ENCODE data around the gene BCAS3.
A peak's percentile ranks its signal among the peaks of the same experiment; 100 is the strongest.
"Not testable (repeated sequence)": the region's sequence is repeated elsewhere in the genome, so short reads cannot be mapped to it uniquely, and the experiment has no call there.

BCAS3 gene

DNA sequence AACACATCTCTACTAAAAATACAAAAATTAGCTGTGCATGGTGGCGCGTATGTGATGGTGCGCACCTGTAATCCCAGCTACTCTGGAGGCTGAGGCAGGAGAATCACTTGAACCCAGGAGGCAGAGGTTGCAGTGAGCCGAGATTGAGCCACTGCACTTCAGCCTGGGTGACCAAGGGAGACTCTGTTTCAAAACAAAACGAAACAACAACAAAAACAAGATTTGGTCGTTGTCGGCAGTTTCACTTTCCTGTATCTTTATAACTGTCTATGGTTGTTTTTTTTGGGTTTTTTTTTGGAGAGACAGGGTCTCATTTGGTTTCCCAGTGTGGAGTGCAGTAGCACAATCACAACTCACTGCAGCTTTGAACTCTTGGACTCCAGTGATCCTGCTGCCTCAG lies 8.9 kb upstream of the BCAS3 start:
- not testable (repeated sequence) for H2BK120ac ChIP-seq (ENCODE audit: insufficient read depth, low read length, poor library complexity); H3K4me3 ChIP-seq (ENCODE audit: low read depth, low read length); H3K36me3 ChIP-seq (ENCODE audit: control insufficient read depth in 1 of 2, insufficient read depth in 2 of 2, low read length in 2 of 2); H2BK12ac ChIP-seq (ENCODE audit: low read length); H3K4me2 ChIP-seq (ENCODE audit: low read length); H4K8ac ChIP-seq (ENCODE audit: low read depth, low read length); H2AK5ac ChIP-seq (ENCODE audit: low read length); H3K18ac ChIP-seq (ENCODE audit: low read length); H3K14ac ChIP-seq (ENCODE audit: low read length); H2AFZ ChIP-seq (ENCODE audit: insufficient read depth, low read length, poor library complexity); H3K79me1 ChIP-seq (ENCODE audit: low read length); H3K79me2 ChIP-seq (ENCODE audit: control insufficient read depth, insufficient read depth, low read length, poor library complexity); H3K9ac ChIP-seq (ENCODE audit: low read length); H3K27ac ChIP-seq (ENCODE audit: low read depth, low read length); H2BK5ac ChIP-seq (ENCODE audit: low read depth, low read length, poor library complexity); H4K91ac ChIP-seq (ENCODE audit: low read depth, low read length); H3K23ac ChIP-seq (ENCODE audit: low read length); H3K9me3 ChIP-seq (ENCODE audit: insufficient read depth, low read depth, low read length); H3K27me3 ChIP-seq (ENCODE audit: insufficient read depth, low read length); H3K4ac ChIP-seq (ENCODE audit: low read depth, low read length); H3K4me1 ChIP-seq (ENCODE audit: control insufficient read depth in 1 of 2, insufficient read depth in 2 of 2, low read length in 2 of 2); DNase-seq; H4K12ac ChIP-seq (ENCODE audit: low read depth, low read length)
- WGBS (ENCODE audit: extremely low coverage, insufficient coverage, insufficient read length), result no CpG with 5 or more reads among the region's 7 CpGs

DNA sequence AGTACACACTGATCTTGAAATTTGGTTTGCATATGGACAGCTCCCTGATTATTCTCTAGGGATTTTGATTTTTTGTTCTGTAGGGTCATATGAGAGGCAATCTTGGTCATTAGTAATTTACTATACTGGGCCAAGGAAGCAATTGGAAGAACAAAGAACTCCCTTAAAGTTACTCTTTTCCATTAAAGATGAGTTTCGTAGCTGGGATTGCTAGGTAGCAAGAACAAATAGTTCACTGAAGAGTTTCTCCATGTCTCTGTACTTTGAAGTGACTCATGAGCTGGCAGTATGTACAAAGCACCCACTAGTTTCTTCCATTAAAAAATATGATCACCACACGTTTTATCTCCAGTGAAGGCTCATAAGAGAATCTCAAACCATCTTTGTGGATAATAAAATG lies 6.2 kb upstream of the BCAS3 start:
- Histone ChIP-seq H3K18ac (ENCODE audit: low read length) (no peak overlapping the region), H3K27ac (ENCODE audit: low read depth, low read length) (no peak overlapping the region), H4K12ac (ENCODE audit: low read depth, low read length) (no peak overlapping the region), H3K9ac (ENCODE audit: low read length) (no peak overlapping the region), H3K4ac (ENCODE audit: low read depth, low read length) (no peak overlapping the region), H4K8ac (ENCODE audit: low read depth, low read length) (no peak overlapping the region), H2BK5ac (ENCODE audit: low read depth, low read length, poor library complexity) (no peak overlapping the region), H3K4me3 (ENCODE audit: low read depth, low read length) (no peak overlapping the region), H3K79me1 (ENCODE audit: low read length) (no peaks in the 10 kb centered on the region), H3K14ac (ENCODE audit: low read length) (no peak overlapping the region), H3K9me3 (ENCODE audit: insufficient read depth, low read depth, low read length) (no peaks in the 10 kb centered on the region), H2AK5ac (ENCODE audit: low read length) (no peak overlapping the region), H2BK120ac (ENCODE audit: insufficient read depth, low read length, poor library complexity) (no peak overlapping the region), H2AFZ (ENCODE audit: insufficient read depth, low read length, poor library complexity) (no peak overlapping the region), H3K36me3 (ENCODE audit: control insufficient read depth in 1 of 2, insufficient read depth in 2 of 2, low read length in 2 of 2) (peaks cover 0 to 2% of the 10 kb centered on the region in 2 experiments), H3K79me2 (ENCODE audit: control insufficient read depth, insufficient read depth, low read length, poor library complexity) (no peaks in the 10 kb centered on the region), H4K91ac (ENCODE audit: low read depth, low read length) (no peak overlapping the region), H3K23ac (ENCODE audit: low read length) (no peak overlapping the region), H3K4me1 (ENCODE audit: control insufficient read depth in 1 of 2, insufficient read depth in 2 of 2, low read length in 2 of 2) (peaks cover 0 to 2% of the 10 kb centered on the region in 2 experiments), H2BK12ac (ENCODE audit: low read length) (no peak overlapping the region), H3K27me3 (ENCODE audit: insufficient read depth, low read length) (no peaks in the 10 kb centered on the region), H3K4me2 (ENCODE audit: low read length) (no peak overlapping the region)
- DNase-seq, result peak in 1 of 2 donors; percentile 5
- WGBS (ENCODE audit: extremely low coverage, insufficient coverage, insufficient read length), result no CpG with 5 or more reads among the region's 2 CpGs

DNA sequence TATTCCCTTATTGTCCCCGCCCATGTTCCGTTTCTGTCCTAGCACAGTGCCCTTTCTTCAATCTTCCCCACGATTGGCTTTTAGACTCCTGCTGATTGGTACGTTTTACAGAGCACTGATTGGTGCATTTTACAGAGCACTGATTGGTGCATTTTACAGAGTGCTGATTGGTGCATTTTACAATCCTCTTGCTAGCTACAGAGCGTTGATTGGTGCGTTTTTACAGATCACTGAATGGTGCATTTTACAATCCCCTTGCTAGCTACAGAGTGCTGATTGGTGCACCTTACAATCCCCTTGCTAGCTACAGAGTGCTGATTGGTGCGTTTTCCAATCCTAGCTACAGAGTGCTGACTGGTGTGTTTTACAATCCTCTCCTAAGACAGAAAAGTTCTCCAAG lies 3.0 kb upstream of the BCAS3 start:
- not testable (repeated sequence) for H3K4me2 ChIP-seq (ENCODE audit: low read length); H3K9ac ChIP-seq (ENCODE audit: low read length); H3K14ac ChIP-seq (ENCODE audit: low read length); H4K12ac ChIP-seq (ENCODE audit: low read depth, low read length); H3K4me1 ChIP-seq (ENCODE audit: control insufficient read depth in 1 of 2, insufficient read depth in 2 of 2, low read length in 2 of 2); DNase-seq; H4K91ac ChIP-seq (ENCODE audit: low read depth, low read length); H3K4me3 ChIP-seq (ENCODE audit: low read depth, low read length); H4K8ac ChIP-seq (ENCODE audit: low read depth, low read length); H2AK5ac ChIP-seq (ENCODE audit: low read length); H3K23ac ChIP-seq (ENCODE audit: low read length); H3K79me1 ChIP-seq (ENCODE audit: low read length); H2BK12ac ChIP-seq (ENCODE audit: low read length); H3K27ac ChIP-seq (ENCODE audit: low read depth, low read length); H3K27me3 ChIP-seq (ENCODE audit: insufficient read depth, low read length); H2BK5ac ChIP-seq (ENCODE audit: low read depth, low read length, poor library complexity); H3K79me2 ChIP-seq (ENCODE audit: control insufficient read depth, insufficient read depth, low read length, poor library complexity); H2AFZ ChIP-seq (ENCODE audit: insufficient read depth, low read length, poor library complexity); H3K9me3 ChIP-seq (ENCODE audit: insufficient read depth, low read depth, low read length); H3K4ac ChIP-seq (ENCODE audit: low read depth, low read length); H2BK120ac ChIP-seq (ENCODE audit: insufficient read depth, low read length, poor library complexity); H3K18ac ChIP-seq (ENCODE audit: low read length); H3K36me3 ChIP-seq (ENCODE audit: control insufficient read depth in 1 of 2, insufficient read depth in 2 of 2, low read length in 2 of 2)
- no CpG with 5 or more reads among the region's 7 CpGs for WGBS (ENCODE audit: extremely low coverage, insufficient coverage, insufficient read length)

DNA sequence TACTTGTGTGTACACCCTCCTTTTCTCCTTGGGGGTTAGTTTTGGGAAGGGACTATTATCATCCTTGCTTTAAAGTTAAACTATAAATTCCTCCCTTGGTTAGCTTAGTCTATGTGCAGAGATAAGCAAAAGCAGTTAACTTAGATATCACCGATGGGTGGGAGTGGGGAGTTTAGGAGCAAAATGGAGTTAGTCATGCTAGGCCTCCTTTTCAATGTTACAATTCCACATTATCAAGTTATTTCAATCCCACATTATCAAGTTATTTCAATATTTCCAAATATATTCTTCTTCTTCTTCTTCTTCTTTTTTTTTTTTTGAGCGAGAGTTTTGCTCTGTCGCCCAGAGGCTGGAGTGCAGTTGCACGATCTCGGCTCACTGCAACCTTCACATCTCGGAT lies 1.7 kb upstream of the BCAS3 start:
- Histone ChIP-seq H3K79me2 (ENCODE audit: control insufficient read depth, insufficient read depth, low read length, poor library complexity) (peaks cover 3% of the 10 kb centered on the region), H3K27ac (ENCODE audit: low read depth, low read length) (no peak overlapping the region), H4K12ac (ENCODE audit: low read depth, low read length) (no peak overlapping the region), H3K4ac (ENCODE audit: low read depth, low read length) (no peak overlapping the region), H3K18ac (ENCODE audit: low read length) (no peak overlapping the region), H3K9me3 (ENCODE audit: insufficient read depth, low read depth, low read length) (peaks cover 1% of the 10 kb centered on the region), H3K4me2 (ENCODE audit: low read length) (no peak overlapping the region), H2AK5ac (ENCODE audit: low read length) (no peak overlapping the region), H4K8ac (ENCODE audit: low read depth, low read length) (no peak overlapping the region), H3K79me1 (ENCODE audit: low read length) (peaks cover 4% of the 10 kb centered on the region), H2BK120ac (ENCODE audit: insufficient read depth, low read length, poor library complexity) (no peak overlapping the region), H3K4me3 (ENCODE audit: low read depth, low read length) (no peak overlapping the region), H3K14ac (ENCODE audit: low read length) (no peak overlapping the region), H4K91ac (ENCODE audit: low read depth, low read length) (no peak overlapping the region), H2AFZ (ENCODE audit: insufficient read depth, low read length, poor library complexity) (no peak overlapping the region), H2BK5ac (ENCODE audit: low read depth, low read length, poor library complexity) (no peak overlapping the region), H3K4me1 (ENCODE audit: control insufficient read depth in 1 of 2, insufficient read depth in 2 of 2, low read length in 2 of 2) (peaks cover 3% of the 10 kb centered on the region in 2 experiments), H3K9ac (ENCODE audit: low read length) (no peak overlapping the region), H3K36me3 (ENCODE audit: control insufficient read depth in 1 of 2, insufficient read depth in 2 of 2, low read length in 2 of 2) (peaks cover 0 to 3% of the 10 kb centered on the region in 2 experiments), H3K23ac (ENCODE audit: low read length) (no peak overlapping the region), H3K27me3 (ENCODE audit: insufficient read depth, low read length) (no peaks in the 10 kb centered on the region), H2BK12ac (ENCODE audit: low read length) (no peak overlapping the region)
- no CpG with 5 or more reads among the region's 6 CpGs for WGBS (ENCODE audit: extremely low coverage, insufficient coverage, insufficient read length)
- DNase-seq, result no peak
